Measurements from ENCODE around the gene EBF4.

Gene EBF4

GRCh38 chr20:2798095-2798805, 105.7 kb downstream of the EBF4 start:
- DNase-seq (ENCODE audit: low spot score): no peak
- in situ Hi-C loops (cut with MboI; ENCODE audit: low sequenced_read_pairs, unreplicated experiment): no loop called here
- no peak for TF ChIP-seq CTCF (IDR thresholded peaks at IDR 0.05; ENCODE audit: borderline replicate concordance, control extremely low read depth, extremely low read depth, insufficient read depth, missing control alignments)

GRCh38 chr20:2798814-2799213, 106.2 kb downstream of the EBF4 start:
- no peak for TF ChIP-seq CTCF (IDR thresholded peaks at IDR 0.05; ENCODE audit: borderline replicate concordance, control extremely low read depth, extremely low read depth, insufficient read depth, missing control alignments)
- no peak for DNase-seq (ENCODE audit: low spot score)
- in situ Hi-C loops (cut with MboI; ENCODE audit: low sequenced_read_pairs, unreplicated experiment): no loop called here

GRCh38 chr20:2799271-2799670, 106.7 kb downstream of the EBF4 start:
- DNase-seq (ENCODE audit: low spot score): no peak
- in situ Hi-C loops (cut with MboI; ENCODE audit: low sequenced_read_pairs, unreplicated experiment): no loop called here
- TF ChIP-seq CTCF (IDR thresholded peaks at IDR 0.05; ENCODE audit: borderline replicate concordance, control extremely low read depth, extremely low read depth, insufficient read depth, missing control alignments): no peak

GRCh38 chr20:2799688-2800520, 107.3 kb downstream of the EBF4 start:
- in situ Hi-C loops (cut with MboI; ENCODE audit: low sequenced_read_pairs, unreplicated experiment): no loop called here
- peak; percentile 63 for DNase-seq (ENCODE audit: low spot score)
- no peak for TF ChIP-seq CTCF (IDR thresholded peaks at IDR 0.05; ENCODE audit: borderline replicate concordance, control extremely low read depth, extremely low read depth, insufficient read depth, missing control alignments)

- DNase-seq (ENCODE audit: low spot score): peak; percentile 62
- no peak for TF ChIP-seq CTCF (IDR thresholded peaks at IDR 0.05; ENCODE audit: borderline replicate concordance, control extremely low read depth, extremely low read depth, insufficient read depth, missing control alignments)
- in situ Hi-C loops (cut with MboI; ENCODE audit: low sequenced_read_pairs, unreplicated experiment): no loop called here
These were observed 108.1 kb downstream of the EBF4 start, which contains the start of gene CPXM1 for GRCh38 chr20:2800521-2801285. Gene CPXM1, minus strand, starts transcription at chr20:2800627. Its CDS starts 55 bp downstream, at chr20:2800572.

GRCh38 chr20:2801286-2801728, 108.7 kb downstream of the EBF4 start:
- DNase-seq (ENCODE audit: low spot score): no peak
- in situ Hi-C loops (cut with MboI; ENCODE audit: low sequenced_read_pairs, unreplicated experiment): no loop called here
- no peak for TF ChIP-seq CTCF (IDR thresholded peaks at IDR 0.05; ENCODE audit: borderline replicate concordance, control extremely low read depth, extremely low read depth, insufficient read depth, missing control alignments)
